Measurements from ENCODE around the gene PPEF2. TPM values are rescaled to one million over a fixed set of nuclear protein-coding genes. Genes with fewer than 3 reads are reported as not detected.

PPEF2 gene
- total and polyA plus RNA-seq, 10 of the 15 experiments (the other 5 are each of a cell fraction or from before 2014, with no cell fraction given) = not detected

DNA sequence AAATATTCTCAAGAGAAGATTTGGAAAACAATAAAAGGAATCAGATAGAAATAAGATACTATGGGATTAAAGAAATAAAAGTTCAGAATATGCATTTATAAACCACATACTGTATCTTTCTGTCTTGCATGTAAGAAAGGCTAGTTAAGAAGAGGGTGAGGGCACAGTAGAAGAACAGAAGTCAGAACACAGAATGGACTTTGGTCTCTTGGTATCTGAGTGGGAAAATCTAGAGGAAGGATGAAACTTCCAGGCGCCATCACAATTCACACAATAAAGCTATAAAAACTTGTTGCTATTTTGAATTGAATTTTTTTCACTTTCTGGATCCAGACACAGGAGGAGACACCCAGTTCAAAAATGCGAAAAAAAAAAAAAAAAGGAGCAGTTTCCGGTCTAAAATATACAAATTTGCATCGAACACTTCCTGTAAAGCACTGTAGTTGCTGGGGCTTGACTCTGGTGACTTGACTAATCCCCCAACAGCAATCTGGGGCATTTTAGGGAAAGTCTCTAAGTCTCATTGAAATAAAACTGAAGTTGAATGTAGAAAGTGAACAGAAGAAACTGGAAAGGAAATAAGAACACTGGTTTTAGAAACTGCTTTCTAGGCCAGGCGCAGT, 46.7 kb upstream of the PPEF2 start:
- FAIRE-seq = no peak
- ChIA-PET SMC1A (ENCODE audit: uncharacterized antibody, unreplicated experiment) (interaction anchor here (1.2 kb wide), 1 partner anchor 284 kb away, joined by 3 read pairs; no protein-coding TSS in a partner anchor), RAD21 (ENCODE audit: unreplicated experiment) (interaction anchor here (0.6 kb wide), 1 partner anchor 108 kb away, joined by 3 read pairs; no protein-coding TSS in a partner anchor), POLR2A (interaction anchor here (0.7 kb wide), 1 partner anchor 227 kb away, joined by 5 read pairs; no protein-coding TSS in a partner anchor), CTCF (interaction anchor here (1.3 kb wide), 1 partner anchor 556 kb away, joined by 4 read pairs; no protein-coding TSS in a partner anchor)
- Histone ChIP-seq H2AFZ (ENCODE audit: control insufficient read depth, low read depth, low read length) (peak overlapping the region; percentile 12; the same call in 1 of the 2 replicates), H3K36me3 (ENCODE audit: control insufficient read depth in 2 of 2, insufficient read depth in 2 of 2, low read length in 1 of 2) (peaks cover 0 to 31% of the 10 kb centered on the region in 2 experiments; a peak in 3 of 4 replicates), H3K9ac (ENCODE audit: control insufficient read depth, insufficient read depth, low read length) (no peak overlapping the region), H3K4me2 (ENCODE audit: control insufficient read depth, insufficient read depth) (peak overlapping the region; percentile 55; the same call in 1 of the 2 replicates), H3K4me3 (no peak overlapping the region), H3K4me1 (ENCODE audit: control insufficient read depth, insufficient read depth, low read length) (peaks cover 9% of the 10 kb centered on the region), H3K9me3 (replicated peaks; ENCODE audit: control insufficient read depth, insufficient read depth, low read length) (no peaks in the 10 kb centered on the region), H3K27me3 (replicated peaks in 1 of 2; ENCODE audit: control insufficient read depth in 2 of 2, insufficient read depth in 2 of 2, low read length in 1 of 2) (no peaks in the 10 kb centered on the region), H3K79me2 (ENCODE audit: control insufficient read depth, insufficient read depth, low read length) (no peaks in the 10 kb centered on the region), H4K20me1 (ENCODE audit: control insufficient read depth, insufficient read depth) (no peaks in the 10 kb centered on the region), H3K27ac (ENCODE audit: control insufficient read depth, insufficient read depth) (no peak overlapping the region)
- TF ChIP-seq GABPA (IDR thresholded peaks at IDR 0.05; ENCODE audit: low read depth) (peak; percentile 59; the same call in 1 of the 2 replicates), ZZZ3 (IDR thresholded peaks at IDR 0.05; ENCODE audit: control insufficient read depth, insufficient read length, low read depth) (no peak)
- TF ChIP-seq, protein P1, sequence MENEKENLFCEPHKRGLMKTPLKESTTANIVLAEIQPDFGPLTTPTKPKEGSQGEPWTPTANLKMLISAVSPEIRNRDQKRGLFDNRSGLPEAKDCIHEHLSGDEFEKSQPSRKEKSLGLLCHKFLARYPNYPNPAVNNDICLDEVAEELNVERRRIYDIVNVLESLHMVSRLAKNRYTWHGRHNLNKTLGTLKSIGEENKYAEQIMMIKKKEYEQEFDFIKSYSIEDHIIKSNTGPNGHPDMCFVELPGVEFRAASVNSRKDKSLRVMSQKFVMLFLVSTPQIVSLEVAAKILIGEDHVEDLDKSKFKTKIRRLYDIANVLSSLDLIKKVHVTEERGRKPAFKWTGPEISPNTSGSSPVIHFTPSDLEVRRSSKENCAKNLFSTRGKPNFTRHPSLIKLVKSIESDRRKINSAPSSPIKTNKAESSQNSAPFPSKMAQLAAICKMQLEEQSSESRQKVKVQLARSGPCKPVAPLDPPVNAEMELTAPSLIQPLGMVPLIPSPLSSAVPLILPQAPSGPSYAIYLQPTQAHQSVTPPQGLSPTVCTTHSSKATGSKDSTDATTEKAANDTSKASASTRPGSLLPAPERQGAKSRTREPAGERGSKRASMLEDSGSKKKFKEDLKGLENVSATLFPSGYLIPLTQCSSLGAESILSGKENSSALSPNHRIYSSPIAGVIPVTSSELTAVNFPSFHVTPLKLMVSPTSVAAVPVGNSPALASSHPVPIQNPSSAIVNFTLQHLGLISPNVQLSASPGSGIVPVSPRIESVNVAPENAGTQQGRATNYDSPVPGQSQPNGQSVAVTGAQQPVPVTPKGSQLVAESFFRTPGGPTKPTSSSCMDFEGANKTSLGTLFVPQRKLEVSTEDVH (IDR thresholded peaks at IDR 0.05; ENCODE audit: low read depth, partially characterized antibody) = no peak
- no peak for DNase-seq (ENCODE audit: low read depth, low spot score)
- WGBS (ENCODE audit: insufficient coverage, insufficient replicate concordance, low lambda C conversion rate, missing lambda C conversion rate) = 36% methylated on average over 5 of the region's 5 CpGs
- no TSS peak for BruUV-seq (replicated peaks)
- intact Hi-C loops (cut with micrococcal nuclease; ENCODE audit: unreplicated experiment) = no loop called here
- in situ Hi-C loops (cut with MboI) = no loop called here
- peak; percentile 29; the same call in 1 of the 3 replicates for ATAC-seq

Data from GM12878 (cell line).